Neuronal stem cell (in vitro differentiated cells): ENCODE data around the gene SLC44A3.

Experiments
- DNase-seq: peaks from one replicate; pipeline ENCODE4 v3.0.0-alpha.2; 2013; ENCODE audit warnings: low spot score
- H2AFZ ChIP-seq: one replicate; pipeline ENCODE4 v1.6.1; 2013; ENCODE audit warnings: mild to moderate bottlenecking, low read length, inconsistent platforms
- H2AK5ac ChIP-seq: 2 replicates; pipeline ENCODE4 v1.6.1; 2013; ENCODE audit warnings: low read depth, mild to moderate bottlenecking, inconsistent platforms, low read length, moderate library complexity, mixed read lengths
- H2BK120ac ChIP-seq: 2 replicates; pipeline ENCODE4 v1.6.1; 2013; ENCODE audit warnings: low read depth, mild to moderate bottlenecking, inconsistent platforms, low read length, moderate library complexity, mixed read lengths
- H2BK12ac ChIP-seq: one replicate; pipeline ENCODE4 v1.6.1; 2013; ENCODE audit warnings: low read length, inconsistent platforms
- H2BK15ac ChIP-seq: 2 replicates; pipeline ENCODE4 v1.6.1; 2013; ENCODE audit warnings: mild to moderate bottlenecking, low read length, inconsistent platforms, mixed read lengths
- H2BK5ac ChIP-seq: one replicate; pipeline ENCODE4 v1.6.1; 2013; ENCODE audit warnings: inconsistent platforms, mild to moderate bottlenecking, low read length, moderate library complexity
- H3K14ac ChIP-seq: one replicate; pipeline ENCODE4 v1.6.1; 2013; ENCODE audit warnings: low read length, inconsistent platforms
- H3K18ac ChIP-seq: 2 replicates; pipeline ENCODE4 v1.6.1; 2013; ENCODE audit warnings: low read length, inconsistent platforms
- H3K23ac ChIP-seq: 2 replicates; pipeline ENCODE4 v1.6.1; 2013; ENCODE audit warnings: low read depth, mild to moderate bottlenecking, mixed read lengths, low read length, inconsistent platforms; ENCODE audit not compliant: poor library complexity
- H3K27ac ChIP-seq: replicated peaks from 3 replicates; pipeline ENCODE4 v1.5.1; 2013; ENCODE audit warnings: low read length, inconsistent platforms
- H3K27me3 ChIP-seq, 3 experiments: 2 replicates each; pipeline ENCODE4 v1.6.1; 2013; ENCODE audit warnings: low read length in 3 of 3, mild to moderate bottlenecking in 2 of 3, inconsistent platforms in 1 of 3, low read depth in 1 of 3, mixed read lengths in 1 of 3, moderate library complexity in 1 of 3; ENCODE audit not compliant: control insufficient read depth in 3 of 3, insufficient read depth in 3 of 3
- H3K36me3 ChIP-seq, 2 donors: replicated peaks in 1 of 2; 2 replicates each; pipeline ENCODE4 v1.6.1; 2013; ENCODE audit warnings: low read length in 2 of 2; ENCODE audit not compliant: control insufficient read depth in 2 of 2, insufficient read depth in 2 of 2
- H3K4ac ChIP-seq: 2 replicates; pipeline ENCODE4 v1.6.1; 2013; ENCODE audit warnings: inconsistent platforms, mild to moderate bottlenecking, low read length, moderate library complexity
- H3K4me1 ChIP-seq, 2 donors: 1 replicate in 1 of 2; 2 replicates in 1 of 2; pipeline ENCODE4 v1.6.1; 2013; ENCODE audit warnings: low read length in 2 of 2, low read depth in 1 of 2; ENCODE audit not compliant: control insufficient read depth in 2 of 2, insufficient read depth in 1 of 2
- H3K4me2 ChIP-seq: one replicate; pipeline ENCODE4 v1.6.1; 2013; ENCODE audit warnings: mild to moderate bottlenecking, low read length, inconsistent platforms; ENCODE audit not compliant: insufficient read depth, poor library complexity, severe bottlenecking
- H3K4me3 ChIP-seq, 2 donors: 2 replicates each; pipeline ENCODE4 v1.5.1; 2013; ENCODE audit warnings: low read length in 2 of 2, mild to moderate bottlenecking in 2 of 2, inconsistent platforms in 1 of 2, moderate library complexity in 1 of 2
- H3K79me1 ChIP-seq: one replicate; pipeline ENCODE4 v1.6.1; 2013; ENCODE audit warnings: low read depth, mild to moderate bottlenecking, inconsistent platforms, low read length, moderate library complexity
- H3K9ac ChIP-seq: one replicate; pipeline ENCODE4 v1.6.1; 2013; ENCODE audit warnings: mild to moderate bottlenecking, low read depth, low read length, inconsistent platforms; ENCODE audit not compliant: poor library complexity
- H3K9me3 ChIP-seq, 2 donors: replicated peaks in 1 of 2; 2 replicates each; pipeline versions ENCODE3 to v1.6.1; 2013; ENCODE audit warnings: low read length in 2 of 2, mild to moderate bottlenecking in 2 of 2, inconsistent platforms in 1 of 2, low read depth in 1 of 2, mixed read lengths in 1 of 2, moderate library complexity in 1 of 2; ENCODE audit not compliant: control insufficient read depth in 2 of 2, insufficient read depth in 1 of 2
- H4K8ac ChIP-seq: one replicate; pipeline ENCODE4 v1.6.1; 2013; ENCODE audit warnings: low read depth, mild to moderate bottlenecking, inconsistent platforms, low read length, moderate library complexity
- H4K91ac ChIP-seq: one replicate; pipeline ENCODE4 v1.6.1; 2013; ENCODE audit warnings: low read length, low read depth, mild to moderate bottlenecking, inconsistent platforms; ENCODE audit not compliant: poor library complexity
- WGBS, 2 donors: extraction: QIAGEN DNeasy Blood & Tissue Kit; methylation state at CpG; one replicate each; pipeline ENCODE4 v1.1.7; 2013; ENCODE audit warnings: missing lambda C conversion rate in 2 of 2, mixed read lengths in 1 of 2; ENCODE audit not compliant: insufficient read length in 2 of 2, insufficient replicate concordance in 1 of 2; ENCODE audit errors: extremely low coverage in 2 of 2; 5-methylcytosine and 5-hydroxymethylcytosine counted together

SLC44A3 gene

GRCh38 chr1:94925561-94926125, 105.5 kb downstream of the SLC44A3 start:
- no peak overlapping the region for H3K4ac ChIP-seq
- no CpG with 5 or more reads among the region's 23 CpGs for WGBS, 2 donors
- no peak overlapping the region for H2BK12ac ChIP-seq
- peak overlapping the region; percentile 100 for H2BK5ac ChIP-seq
- H3K4me3 ChIP-seq = peak overlapping the region; percentile 76 to 98
- H3K79me1 ChIP-seq = peaks cover 4% of the 10 kb centered on the region
- peak overlapping the region; percentile 96 for H3K9ac ChIP-seq
- no peak overlapping the region for H3K14ac ChIP-seq
- H3K36me3 ChIP-seq = peaks cover 1 to 48% of the 10 kb centered on the region in 2 donors
- peak overlapping the region; percentile 42 for H2AFZ ChIP-seq
- peaks cover 28% of the 10 kb centered on the region in 2 donors for H3K4me1 ChIP-seq
- H3K23ac ChIP-seq = no peak overlapping the region
- peak; percentile 97 for DNase-seq
- H3K27ac ChIP-seq = peak overlapping the region; percentile 99
- H3K18ac ChIP-seq = peak overlapping the region; percentile 100
- H4K8ac ChIP-seq = no peak overlapping the region
- no peaks in the 10 kb centered on the region for H3K27me3 ChIP-seq
- peak overlapping the region; percentile 99 for H2BK15ac ChIP-seq
- peak overlapping the region; percentile 99 for H2AK5ac ChIP-seq
- peak overlapping the region; percentile 65 for H3K4me2 ChIP-seq
- H4K91ac ChIP-seq = peak overlapping the region; percentile 90
- H2BK120ac ChIP-seq = peak overlapping the region; percentile 100
- peaks cover 0 to 4% of the 10 kb centered on the region in 2 donors for H3K9me3 ChIP-seq

GRCh38 chr1:94926126-94926914, 106.2 kb downstream of the SLC44A3 start:
- H3K18ac ChIP-seq = peak overlapping the region; percentile 100
- H2AK5ac ChIP-seq = peak overlapping the region; percentile 99
- peak overlapping the region; percentile 99 for H3K27ac ChIP-seq
- H2BK120ac ChIP-seq = peak overlapping the region; percentile 100
- H3K14ac ChIP-seq = peak overlapping the region; percentile 98
- H3K4me3 ChIP-seq = peak overlapping the region; percentile 76 to 98
- no peak overlapping the region for H4K8ac ChIP-seq
- peaks cover 26 to 28% of the 10 kb centered on the region in 2 donors for H3K4me1 ChIP-seq
- peak; percentile 51 for DNase-seq
- peak overlapping the region; percentile 99 for H2BK15ac ChIP-seq
- H4K91ac ChIP-seq = peak overlapping the region; percentile 90
- H2AFZ ChIP-seq = peak overlapping the region; percentile 42
- H2BK5ac ChIP-seq = peak overlapping the region; percentile 100
- peak overlapping the region; percentile 87 for H3K4ac ChIP-seq
- peak overlapping the region; percentile 35 for H2BK12ac ChIP-seq
- peak overlapping the region; percentile 96 for H3K23ac ChIP-seq
- peaks cover 4% of the 10 kb centered on the region for H3K79me1 ChIP-seq
- WGBS, 2 donors = no CpG with 5 or more reads among the region's 78 CpGs
- H3K27me3 ChIP-seq = no peaks in the 10 kb centered on the region
- peaks cover 1 to 41% of the 10 kb centered on the region in 2 donors for H3K36me3 ChIP-seq
- H3K4me2 ChIP-seq = peak overlapping the region; percentile 56
- H3K9ac ChIP-seq = peak overlapping the region; percentile 96
- H3K9me3 ChIP-seq = peaks cover 0 to 6% of the 10 kb centered on the region in 2 donors

- Histone ChIP-seq H3K36me3 (peaks cover 3 to 37% of the 10 kb centered on the region in 2 donors), H4K91ac (peak within 1 kb of the TSS; percentile 90), H2BK15ac (peak within 1 kb of the TSS; percentile 99), H3K23ac (peak within 1 kb of the TSS; percentile 96), H2AK5ac (peak within 1 kb of the TSS; percentile 99), H3K27me3 (no peaks in the 10 kb centered on the region), H3K4ac (peak within 1 kb of the TSS; percentile 87), H3K4me1 (peaks cover 25 to 28% of the 10 kb centered on the region in 2 donors), H3K4me3 (peak within 1 kb of the TSS; percentile 76 to 98), H3K14ac (peak within 1 kb of the TSS; percentile 98), H3K9ac (peak within 1 kb of the TSS; percentile 96), H3K4me2 (peak within 1 kb of the TSS; percentile 91), H2AFZ (peak within 1 kb of the TSS; percentile 80), H2BK120ac (peak within 1 kb of the TSS; percentile 100), H3K18ac (peak within 1 kb of the TSS; percentile 100), H4K8ac (no peak within 1 kb of the TSS), H3K27ac (peak within 1 kb of the TSS; percentile 99), H3K9me3 (peaks cover 0 to 8% of the 10 kb centered on the region in 2 donors), H2BK12ac (peak within 1 kb of the TSS; percentile 35), H2BK5ac (peak within 1 kb of the TSS; percentile 100), H3K79me1 (peaks cover 4% of the 10 kb centered on the region)
- DNase-seq = peak; percentile 94
- WGBS, 2 donors = no CpG with 5 or more reads among the region's 57 CpGs
These were observed 106.8 kb downstream of the SLC44A3 start, which contains the start of gene CNN3 for GRCh38 chr1:94926915-94927404. Gene CNN3 (minus strand): TSS chr1:94927110. CDS start chr1:94926894, 216 bp downstream.
